Activated T-cell treated with anti-CD3 and anti-CD28 coated beads, Interleukin-2, amount 50 U/mL, for 4 hours (primary cell): ENCODE results near the gene TREML2. TPM values are rescaled to one million over a fixed set of nuclear protein-coding genes. Genes with fewer than 3 reads are reported as not detected.
"Not testable (repeated sequence)": the region's sequence is repeated elsewhere in the genome, so short reads cannot be mapped to it uniquely, and the experiment has no call there.

Experiments
- ATAC-seq, 2 donors: fragments of 200-7000 bp; cut with Tn5 transposase; one replicate each; pipeline ENCODE4 v1.10.0; 2021
- DNase-seq: peaks from one replicate; pipeline ENCODE4 v3.0.0-alpha.2; 2020
- H3K27me3 Mint-ChIP-seq: one replicate; pipeline ENCODE4 v1.8.0; 2021; ENCODE audit warnings: low read depth, mixed read lengths
- H3K36me3 Mint-ChIP-seq: one replicate; pipeline ENCODE4 v1.8.0; 2022; ENCODE audit warnings: mixed read lengths; ENCODE audit not compliant: insufficient read depth
- H3K4me1 Mint-ChIP-seq: one replicate; pipeline ENCODE4 v1.8.0; 2021; ENCODE audit warnings: low read depth, mixed read lengths
- H3K4me3 Mint-ChIP-seq: one replicate; pipeline ENCODE4 v1.8.0; 2021; ENCODE audit warnings: mild to moderate bottlenecking, moderate library complexity, mixed read lengths
- H3K9me3 Mint-ChIP-seq: one replicate; pipeline ENCODE4 v1.8.0; 2021; ENCODE audit warnings: mixed read lengths
- total RNA-seq, 3 donors: library from RNA; stranded (reverse); gene quantifications; one replicate each; pipeline ENCODE4 v1.2.1, GENCODE V29; 2021

Gene TREML2, protein sequence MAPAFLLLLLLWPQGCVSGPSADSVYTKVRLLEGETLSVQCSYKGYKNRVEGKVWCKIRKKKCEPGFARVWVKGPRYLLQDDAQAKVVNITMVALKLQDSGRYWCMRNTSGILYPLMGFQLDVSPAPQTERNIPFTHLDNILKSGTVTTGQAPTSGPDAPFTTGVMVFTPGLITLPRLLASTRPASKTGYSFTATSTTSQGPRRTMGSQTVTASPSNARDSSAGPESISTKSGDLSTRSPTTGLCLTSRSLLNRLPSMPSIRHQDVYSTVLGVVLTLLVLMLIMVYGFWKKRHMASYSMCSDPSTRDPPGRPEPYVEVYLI
- total RNA-seq: 1 to 10 TPM in 1 of 3 donors, under 1 TPM in 2; 0.82 to 1.9 (median 0.91) TPM

DNA sequence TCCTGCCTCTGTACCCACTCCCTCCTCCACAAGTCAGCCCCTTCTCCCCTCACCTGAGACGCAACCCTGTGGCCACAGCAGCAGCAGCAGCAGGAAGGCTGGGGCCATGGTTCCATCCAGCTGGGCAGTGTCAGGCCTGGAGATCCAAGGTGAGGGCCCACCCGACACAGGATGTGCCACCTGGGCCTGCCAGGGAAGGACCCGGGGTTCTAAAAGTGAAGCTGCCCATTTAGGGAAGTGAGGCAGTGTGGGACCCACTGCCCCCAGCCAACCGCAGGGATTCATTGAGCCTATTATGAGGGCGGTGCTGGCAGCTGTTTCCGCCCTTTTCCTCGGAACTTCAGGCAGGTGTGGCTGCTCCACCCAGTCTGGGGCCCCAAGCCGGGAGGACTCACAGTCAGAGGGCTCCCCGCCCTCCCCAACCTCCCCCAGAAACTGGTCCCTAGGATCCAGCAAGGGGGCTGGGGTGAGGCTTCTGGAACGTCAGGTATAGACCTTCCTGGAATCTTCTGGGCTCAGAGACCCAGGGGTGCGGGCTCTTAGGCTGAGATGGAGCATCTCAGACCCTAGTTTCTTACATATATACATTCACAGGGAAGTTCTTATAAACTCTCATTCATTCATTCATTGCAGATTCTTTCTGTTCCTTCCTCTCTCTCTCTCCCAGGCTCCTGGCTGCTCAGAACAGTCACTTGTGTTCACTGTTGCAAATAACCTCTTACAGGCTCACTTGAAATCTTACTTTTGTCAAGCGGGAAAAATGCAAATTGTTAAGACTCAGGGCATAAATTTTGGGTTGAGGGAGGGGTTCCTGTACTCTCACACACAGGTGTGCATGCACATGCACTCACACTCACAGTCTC lies at the start of gene TREML2:
TSS of gene TREML2 (minus strand) at position 249 of the 863 bp plus-strand sequence. CDS start at position 108, 141 bp downstream.
- Mint-ChIP-seq H3K4me1 (peaks cover 72% of the 10 kb centered on the region), H3K27me3 (no peaks in the 10 kb centered on the region), H3K9me3 (no peaks in the 10 kb centered on the region), H3K36me3 (peaks cover 8% of the 10 kb centered on the region), H3K4me3 (peak within 1 kb of the TSS; percentile 53)
- DNase-seq (no peak), ATAC-seq (peak; percentile 18 to 33)

DNA sequence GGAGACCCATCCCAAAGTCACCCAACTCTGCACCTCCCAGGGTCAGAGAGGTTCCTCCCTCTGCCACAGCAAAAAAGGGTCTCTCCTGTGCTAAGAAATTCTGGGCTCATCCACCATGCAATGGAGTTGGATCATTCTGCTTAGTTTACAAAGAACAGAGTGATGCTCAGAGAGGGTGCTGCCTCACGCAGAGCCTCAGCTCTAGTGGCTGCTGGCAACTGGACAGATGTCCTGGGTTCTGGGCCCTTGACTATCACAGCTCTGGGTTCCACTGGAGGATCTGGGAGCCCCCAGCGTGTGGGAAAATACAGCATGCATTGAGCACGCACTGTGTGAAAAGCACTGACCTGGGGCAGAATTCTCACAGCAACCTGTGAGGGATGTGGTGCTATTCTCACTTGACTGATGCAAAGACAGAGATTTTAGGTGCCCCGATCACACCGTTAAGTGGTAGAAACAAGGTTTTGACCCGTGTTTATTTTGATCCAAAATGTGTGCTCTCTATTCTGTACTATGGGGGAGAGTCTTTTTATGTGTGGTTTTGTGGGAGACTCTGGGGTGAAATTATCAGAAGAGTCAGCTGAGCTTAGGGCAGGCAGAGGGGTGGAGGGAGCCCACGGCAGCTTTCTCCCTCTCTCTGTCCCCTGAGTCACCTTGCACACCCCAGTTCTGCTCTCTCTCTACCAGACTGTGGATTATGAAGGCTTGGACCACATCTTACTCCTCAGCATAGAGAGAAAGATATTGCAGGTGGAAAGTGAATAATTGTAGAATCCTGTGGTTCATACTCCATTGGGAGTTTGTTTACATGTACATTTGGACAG lies 47.1 kb upstream of the TREML2 start:
- H3K9me3 Mint-ChIP-seq: no peaks in the 10 kb centered on the region
- no peak overlapping the region for H3K4me3 Mint-ChIP-seq
- H3K4me1 Mint-ChIP-seq: peaks cover 13% of the 10 kb centered on the region
- peaks cover 7% of the 10 kb centered on the region for H3K27me3 Mint-ChIP-seq
- DNase-seq (no peak), ATAC-seq (no peak)
- H3K36me3 Mint-ChIP-seq: no peaks in the 10 kb centered on the region

DNA sequence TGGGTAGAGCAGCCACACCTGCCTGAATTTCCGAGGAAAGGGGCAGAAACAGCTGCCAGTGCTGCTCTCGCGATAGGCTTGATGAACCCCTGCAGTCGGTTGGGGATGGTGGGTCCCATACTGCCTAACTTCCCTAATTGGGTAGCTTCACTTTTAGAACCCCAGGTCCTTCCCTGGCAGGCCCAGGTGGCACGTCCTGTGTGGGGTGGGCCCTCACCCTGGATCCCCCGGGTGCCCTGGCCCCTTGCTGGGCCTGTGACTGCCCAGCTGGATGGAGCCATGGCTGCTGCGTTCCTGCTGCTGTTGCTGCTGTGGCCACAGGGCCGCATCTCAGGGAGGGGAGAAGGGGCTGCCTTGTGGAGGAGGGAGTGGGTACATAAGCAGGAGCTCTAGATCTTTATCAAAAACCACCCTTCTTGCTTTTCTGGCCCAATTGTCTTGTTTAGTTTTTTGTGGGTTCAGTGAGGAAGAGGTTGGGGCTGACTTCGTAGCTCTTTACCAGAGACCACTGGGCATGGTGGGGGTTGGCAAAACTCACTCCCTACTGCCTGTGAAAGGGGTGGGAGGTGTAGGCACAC lies 46.4 kb upstream of the TREML2 start:
- DNase-seq (no peak), ATAC-seq (no peak)
- Mint-ChIP-seq H3K36me3 (no peaks in the 10 kb centered on the region), H3K4me3 (no peak overlapping the region), H3K27me3 (peaks cover 6% of the 10 kb centered on the region), H3K9me3 (no peaks in the 10 kb centered on the region), H3K4me1 (peaks cover 13% of the 10 kb centered on the region)

DNA sequence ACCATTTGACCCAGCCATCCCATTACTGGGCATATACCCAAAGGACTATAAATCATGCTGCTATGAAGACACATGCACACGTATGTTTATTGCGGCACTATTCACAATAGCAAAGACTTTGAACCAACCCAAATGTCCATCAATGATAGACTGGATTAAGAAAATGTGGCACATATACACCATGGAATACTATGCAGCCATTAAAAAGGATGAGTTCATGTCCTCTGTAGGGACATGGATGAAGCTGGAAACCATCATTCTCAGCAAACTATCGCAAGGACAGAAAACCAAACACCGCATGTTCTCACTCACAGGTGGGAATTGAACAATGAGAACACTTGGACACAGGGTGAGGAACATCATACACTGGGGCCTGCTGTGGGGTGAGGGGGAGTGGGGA lies 45.6 kb upstream of the TREML2 start:
- not testable (repeated sequence) for H3K4me3 Mint-ChIP-seq, DNase-seq, H3K27me3 Mint-ChIP-seq, H3K9me3 Mint-ChIP-seq, ATAC-seq, H3K36me3 Mint-ChIP-seq
- peaks cover 13% of the 10 kb centered on the region for H3K4me1 Mint-ChIP-seq

DNA sequence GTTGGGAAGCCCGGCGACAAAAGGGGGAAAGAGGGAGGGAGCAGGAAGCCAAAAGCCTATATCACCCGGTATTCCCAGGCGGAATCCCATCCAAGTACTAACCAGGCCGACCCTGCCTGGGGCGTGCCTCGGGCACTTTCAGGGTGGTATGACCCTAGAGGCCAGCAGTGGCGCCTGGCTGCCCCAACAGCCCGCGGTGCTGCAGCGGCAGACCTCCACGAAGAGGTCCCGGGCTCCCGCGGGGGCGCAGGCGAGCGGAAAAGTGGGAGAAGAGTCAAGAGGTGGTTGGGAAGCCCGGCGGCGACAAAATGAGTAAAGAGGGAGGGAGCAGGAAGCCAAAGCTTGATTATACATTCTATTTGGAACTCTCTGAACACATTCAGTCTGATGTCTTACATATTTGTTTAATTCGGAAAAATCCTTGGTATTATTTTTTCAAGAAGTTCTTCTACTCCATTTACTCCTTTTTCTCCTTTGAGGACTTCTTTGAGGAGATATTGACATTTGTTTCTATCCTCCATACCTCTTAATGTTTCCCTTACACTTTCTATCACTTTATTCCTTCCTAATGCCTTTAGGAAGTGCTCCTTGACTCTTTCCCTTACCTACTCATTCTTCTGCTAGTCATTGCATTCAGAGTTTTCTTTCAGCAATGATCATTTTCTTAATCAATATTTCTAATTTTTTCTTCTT lies 38.7 kb upstream of the TREML2 start:
- no peak for DNase-seq
- Mint-ChIP-seq H3K4me1 (peaks cover 3% of the 10 kb centered on the region), H3K36me3 (no peaks in the 10 kb centered on the region), H3K27me3 (peaks cover 25% of the 10 kb centered on the region), H3K4me3 (no peak overlapping the region), H3K9me3 (no peaks in the 10 kb centered on the region)
- no peak for ATAC-seq

DNA sequence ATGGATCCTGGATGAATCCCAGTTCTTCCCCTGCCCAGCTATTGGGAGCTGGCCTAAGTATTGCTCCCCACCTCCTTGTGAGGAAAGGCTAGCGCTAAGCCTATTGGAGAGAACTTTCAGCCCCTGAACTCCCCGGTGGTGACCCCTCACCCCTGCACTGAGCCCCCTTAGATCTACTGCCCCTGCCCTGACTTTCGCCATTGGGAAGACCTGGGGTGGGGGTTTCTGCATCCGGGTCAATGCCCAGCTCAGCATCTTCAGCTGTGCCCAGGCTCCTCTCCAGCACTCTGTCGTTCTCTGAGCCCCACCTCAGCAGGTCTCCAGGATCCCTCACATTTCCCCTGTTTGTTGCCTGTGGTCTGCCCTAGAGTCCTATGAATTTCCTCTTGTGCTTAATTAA lies 36.2 kb upstream of the TREML2 start:
- H3K4me1 Mint-ChIP-seq: peaks cover 3% of the 10 kb centered on the region
- no peak overlapping the region for H3K4me3 Mint-ChIP-seq
- H3K27me3 Mint-ChIP-seq: peaks cover 22% of the 10 kb centered on the region
- no peak for DNase-seq
- no peak for ATAC-seq
- H3K36me3 Mint-ChIP-seq: no peaks in the 10 kb centered on the region
- H3K9me3 Mint-ChIP-seq: no peaks in the 10 kb centered on the region

DNA sequence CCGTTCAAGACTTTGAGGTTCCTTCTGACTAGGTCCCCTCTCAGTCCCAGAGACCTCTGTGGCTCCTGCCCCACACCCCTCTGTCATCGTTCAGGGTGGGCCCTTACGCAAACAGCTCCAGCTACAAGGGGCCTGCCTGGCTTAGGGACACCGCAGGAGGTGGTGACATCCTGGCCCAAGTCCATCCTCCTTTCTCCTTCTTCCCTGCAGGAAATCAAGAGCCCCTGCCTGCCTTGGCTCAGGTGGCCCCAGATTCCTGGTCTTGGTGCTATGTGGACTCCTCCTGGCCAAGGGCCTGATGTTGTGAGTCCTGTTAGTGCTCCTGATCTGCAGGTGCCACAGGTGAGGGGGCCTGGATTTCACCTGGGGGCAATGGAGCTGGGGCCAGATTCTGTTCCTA lies 35.3 kb upstream of the TREML2 start:
- ATAC-seq (no peak), DNase-seq (no peak)
- H3K4me1 Mint-ChIP-seq: peaks cover 3% of the 10 kb centered on the region
- no peak overlapping the region for H3K4me3 Mint-ChIP-seq
- peaks cover 22% of the 10 kb centered on the region for H3K27me3 Mint-ChIP-seq
- H3K9me3 Mint-ChIP-seq: no peaks in the 10 kb centered on the region
- no peaks in the 10 kb centered on the region for H3K36me3 Mint-ChIP-seq

DNA sequence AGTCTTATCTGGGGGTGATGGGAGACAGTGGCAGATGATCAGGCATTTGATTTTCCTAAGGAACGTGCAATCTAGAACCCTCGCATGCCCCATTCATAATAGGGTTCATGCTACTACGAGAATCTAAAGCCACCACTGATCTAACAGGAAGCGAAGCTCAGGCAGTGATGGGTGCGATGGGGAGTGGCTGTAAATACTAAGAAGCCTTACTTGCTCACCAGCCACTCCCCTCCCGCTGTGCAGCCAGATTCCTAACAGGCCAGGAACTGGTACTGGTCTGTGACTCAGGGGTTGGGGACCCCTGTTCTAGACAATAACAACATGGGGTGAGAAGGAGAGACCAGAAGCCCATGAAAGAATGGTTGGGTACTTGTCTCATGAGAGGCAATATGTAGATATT lies 31.7 kb upstream of the TREML2 start:
- Mint-ChIP-seq H3K4me3 (no peak overlapping the region), H3K36me3 (no peaks in the 10 kb centered on the region), H3K27me3 (peaks cover 9% of the 10 kb centered on the region), H3K9me3 (no peaks in the 10 kb centered on the region), H3K4me1 (peaks cover 3% of the 10 kb centered on the region)
- DNase-seq (no peak), ATAC-seq (no peak)

DNA sequence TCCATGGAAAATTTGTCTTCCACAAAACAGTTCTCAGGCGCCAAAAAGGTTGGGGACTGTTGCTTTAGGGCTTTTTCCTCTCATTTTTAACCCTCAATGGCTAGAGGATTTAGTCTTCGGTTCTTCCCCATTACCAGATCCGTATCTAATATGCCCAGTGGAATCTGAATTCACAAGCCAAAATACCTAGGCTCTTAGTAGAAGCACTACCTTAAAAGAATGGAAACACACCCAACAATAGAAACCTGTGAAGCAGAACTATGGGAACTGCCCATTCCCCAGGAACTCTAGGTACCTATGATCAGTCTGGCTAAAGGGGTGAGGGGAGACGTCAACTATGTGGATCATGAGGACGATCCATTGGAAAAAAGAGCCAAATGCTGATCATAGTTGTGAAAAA lies 30.3 kb upstream of the TREML2 start:
- Mint-ChIP-seq H3K36me3 (no peaks in the 10 kb centered on the region), H3K4me3 (no peak overlapping the region)
- no peak for ATAC-seq

DNA sequence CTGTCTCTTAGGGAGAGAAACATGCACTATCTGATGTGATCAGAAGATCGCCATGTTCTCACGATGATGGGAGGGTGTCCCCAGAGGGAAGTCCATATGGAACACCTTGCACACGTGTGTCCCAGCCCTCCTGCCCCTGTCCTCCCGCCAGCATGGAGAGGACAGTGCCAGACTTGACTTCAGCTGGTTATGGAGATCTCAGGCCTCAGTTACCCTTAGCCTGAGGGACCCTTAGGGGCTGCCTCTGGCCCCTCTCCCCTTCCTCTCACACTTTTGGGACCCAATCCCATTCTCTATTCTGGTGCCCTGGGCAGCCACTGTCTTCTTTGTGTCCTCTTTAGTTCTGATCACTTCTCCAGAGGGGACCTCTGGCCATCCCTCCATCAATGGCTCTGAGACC lies 28.8 kb upstream of the TREML2 start:
- DNase-seq: no peak
- Mint-ChIP-seq H3K4me1 (no peaks in the 10 kb centered on the region), H3K9me3 (no peaks in the 10 kb centered on the region), H3K27me3 (peaks cover 2% of the 10 kb centered on the region), H3K4me3 (no peak overlapping the region), H3K36me3 (no peaks in the 10 kb centered on the region)
- ATAC-seq: no peak

More for the DNA sequence above, 30.3 kb upstream of the TREML2 start:
- H3K27me3 Mint-ChIP-seq: peaks cover 2% of the 10 kb centered on the region
- H3K9me3 Mint-ChIP-seq: no peaks in the 10 kb centered on the region
- peaks cover 3% of the 10 kb centered on the region for H3K4me1 Mint-ChIP-seq
- DNase-seq: no peak

DNA sequence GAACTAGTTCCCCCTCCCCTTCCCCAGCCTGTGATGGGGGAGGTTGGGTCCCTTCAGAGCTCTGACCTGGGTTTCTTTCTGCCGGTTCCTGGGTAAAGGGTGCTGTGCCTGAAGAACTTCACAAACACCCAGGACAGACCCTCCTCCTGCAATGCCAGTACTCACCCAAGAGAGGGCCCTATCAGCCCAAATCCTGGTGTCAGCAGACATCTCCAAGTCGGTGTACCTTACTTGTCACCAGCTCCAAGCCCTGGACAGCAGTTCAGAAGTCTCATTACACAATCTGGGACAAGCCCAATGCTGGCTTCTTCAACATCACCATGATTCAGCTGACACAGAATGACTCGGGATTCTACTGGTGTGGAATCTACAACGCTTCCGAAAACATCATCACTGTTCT lies 27.7 kb upstream of the TREML2 start:
- no peak for DNase-seq
- no peak for ATAC-seq
- Mint-ChIP-seq H3K36me3 (no peaks in the 10 kb centered on the region), H3K4me1 (no peaks in the 10 kb centered on the region), H3K9me3 (no peaks in the 10 kb centered on the region), H3K27me3 (peaks cover 5% of the 10 kb centered on the region), H3K4me3 (no peak overlapping the region)

DNA sequence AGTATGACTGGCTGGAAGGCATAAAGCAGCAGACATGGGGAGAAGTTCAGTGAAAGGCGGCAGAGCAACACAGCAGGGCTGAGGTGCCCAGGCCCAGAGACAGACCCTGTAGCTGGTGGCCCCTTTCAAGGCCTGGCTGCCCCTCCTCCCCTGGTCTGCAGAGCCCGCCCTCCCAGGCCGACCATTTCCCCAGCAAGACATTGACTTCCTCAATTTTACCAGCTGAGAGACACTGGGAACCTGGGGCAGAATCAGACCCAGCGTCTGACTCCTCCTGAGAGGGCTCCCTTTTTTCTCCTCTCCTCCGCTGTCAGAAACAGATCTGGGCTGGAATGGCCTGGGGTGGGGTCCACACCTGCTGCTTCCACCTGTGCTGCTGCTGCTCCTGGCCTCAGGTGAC lies 27.1 kb upstream of the TREML2 start, which contains the start of gene TREML4:
TSS of gene TREML4 (plus strand) at position 254 of the 400 bp plus-strand sequence. CDS start at position 333, 79 bp downstream.
- Mint-ChIP-seq H3K36me3 (no peaks in the 10 kb centered on the region), H3K4me3 (no peak within 1 kb of the TSS), H3K4me1 (no peaks in the 10 kb centered on the region), H3K9me3 (no peaks in the 10 kb centered on the region), H3K27me3 (peaks cover 5% of the 10 kb centered on the region)
- DNase-seq (no peak), ATAC-seq (no peak)

DNA sequence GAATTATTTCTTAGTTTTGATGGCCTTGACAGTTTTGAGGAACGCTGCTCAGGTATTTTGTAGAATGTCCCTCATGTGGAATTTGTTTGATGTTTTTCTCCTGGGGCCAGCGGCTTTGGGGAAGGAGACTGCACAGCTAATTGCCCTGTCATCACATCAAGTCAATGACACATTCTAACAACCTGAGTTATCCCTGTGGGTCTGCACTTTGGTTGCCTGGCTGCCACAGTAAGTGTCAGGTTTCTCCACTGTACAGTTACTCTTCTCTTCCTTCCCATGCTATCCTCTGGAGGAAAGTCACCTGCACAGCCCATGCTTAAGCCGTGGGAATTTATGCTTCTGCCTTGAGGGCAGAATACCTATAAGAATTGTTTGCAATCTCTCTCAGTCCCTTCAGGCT lies 25.8 kb upstream of the TREML2 start:
- no peak for DNase-seq
- ATAC-seq: no peak
- Mint-ChIP-seq H3K36me3 (no peaks in the 10 kb centered on the region), H3K27me3 (peaks cover 5% of the 10 kb centered on the region), H3K4me1 (no peaks in the 10 kb centered on the region), H3K4me3 (no peak overlapping the region), H3K9me3 (no peaks in the 10 kb centered on the region)
